HG02678 (cell line): ENCODE measurements around the gene TEX44.
"Not testable (repeated sequence)": the region's sequence is repeated elsewhere in the genome, so short reads cannot be mapped to it uniquely, and the experiment has no call there.

Experiments
- ATAC-seq: cut with Tn5 transposase; IDR thresholded peaks from one replicate; pipeline ENCODE4 v1.9.1; 2021; ENCODE audit warnings: mild to moderate bottlenecking, moderate library complexity; ENCODE audit not compliant: unreplicated experiment

The TEX44 gene

DNA sequence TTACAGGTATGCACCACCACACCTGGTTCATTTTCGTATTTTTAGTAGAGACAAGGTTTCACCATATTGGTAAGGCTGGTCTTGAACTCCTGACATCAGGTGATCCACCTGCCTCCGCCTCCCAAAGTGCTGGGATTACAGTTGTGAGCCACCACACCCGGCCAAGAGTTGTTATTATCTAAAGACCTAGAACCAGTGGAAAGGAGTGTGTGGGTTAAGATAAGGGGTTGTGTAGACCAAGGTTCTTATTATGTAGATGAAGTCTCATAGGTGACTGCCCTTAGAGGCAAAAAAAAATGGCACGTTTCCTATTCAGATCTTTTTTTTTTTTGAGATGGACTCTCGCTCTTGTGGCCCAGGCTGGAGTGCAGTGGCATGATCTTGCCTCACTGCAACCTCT lies 21.7 kb upstream of the TEX44 start:
- not testable (repeated sequence) for ATAC-seq

- no peak for ATAC-seq
Measured at GRCh38 chr2:231571661-231572191, 20.9 kb upstream of the TEX44 start.

GRCh38 chr2:231573096-231573495 lies 19.6 kb upstream of the TEX44 start:
- no peak for ATAC-seq

GRCh38 chr2:231573698-231574421 lies 18.8 kb upstream of the TEX44 start:
- ATAC-seq = no peak

- ATAC-seq = no peak
Measured at GRCh38 chr2:231575612-231576256, 16.9 kb upstream of the TEX44 start.

GRCh38 chr2:231576465-231576864 lies 16.2 kb upstream of the TEX44 start:
- no peak for ATAC-seq

DNA sequence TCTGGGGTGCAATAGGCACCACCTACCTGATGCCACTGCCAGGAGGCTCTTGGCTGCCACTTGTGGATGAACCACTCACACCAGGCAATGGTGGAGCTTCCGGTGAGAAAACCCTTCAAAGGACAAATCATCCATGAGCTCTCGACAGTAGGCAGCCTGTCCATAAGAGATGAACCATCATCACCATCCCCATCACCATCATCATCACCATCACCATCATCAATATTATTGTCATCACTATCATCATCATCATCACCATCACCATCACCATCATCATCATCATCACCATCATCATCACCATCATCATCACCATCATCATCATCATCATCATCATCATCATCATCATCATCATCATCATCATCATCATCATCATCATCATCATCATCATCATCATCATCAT lies 14.0 kb upstream of the TEX44 start:
- not testable (repeated sequence) for ATAC-seq

- ATAC-seq = no peak
Measured at GRCh38 chr2:231579560-231579959, 13.1 kb upstream of the TEX44 start.

- no peak for ATAC-seq
Measured at GRCh38 chr2:231581328-231581727, 11.3 kb upstream of the TEX44 start.

GRCh38 chr2:231583982-231584381 lies 8.7 kb upstream of the TEX44 start:
- no peak for ATAC-seq

- not testable (repeated sequence) for ATAC-seq
Measured at GRCh38 chr2:231587744-231588143, 4.9 kb upstream of the TEX44 start.

GRCh38 chr2:231589656-231590055 lies 3.0 kb upstream of the TEX44 start:
- ATAC-seq = no peak

- ATAC-seq = no peak
Measured at GRCh38 chr2:231590614-231591013, 2.0 kb upstream of the TEX44 start.

DNA sequence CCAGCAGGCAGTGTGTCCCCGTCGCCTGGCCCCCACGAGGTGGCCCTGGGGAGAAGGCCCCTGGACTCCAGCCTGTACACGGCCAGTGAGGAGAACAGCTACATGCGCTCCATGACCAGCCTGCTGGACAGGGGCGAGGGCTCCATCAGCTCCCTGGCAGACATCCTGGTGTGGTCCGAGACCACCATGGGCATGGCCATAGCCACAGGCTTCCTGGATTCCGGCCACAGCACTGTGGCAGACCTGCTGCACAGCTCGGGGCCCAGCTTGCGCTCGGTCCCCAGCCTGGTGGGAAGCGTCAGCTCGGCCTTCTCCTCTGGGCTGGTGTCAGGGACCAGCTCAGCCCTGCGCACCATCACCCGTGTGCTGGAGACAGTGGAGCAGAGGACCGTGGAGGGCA lies 1.0 kb downstream of the TEX44 start:
- no peak for ATAC-seq

GRCh38 chr2:231597014-231597611 lies 4.4 kb downstream of the TEX44 start:
- ATAC-seq = peak; percentile 80

DNA sequence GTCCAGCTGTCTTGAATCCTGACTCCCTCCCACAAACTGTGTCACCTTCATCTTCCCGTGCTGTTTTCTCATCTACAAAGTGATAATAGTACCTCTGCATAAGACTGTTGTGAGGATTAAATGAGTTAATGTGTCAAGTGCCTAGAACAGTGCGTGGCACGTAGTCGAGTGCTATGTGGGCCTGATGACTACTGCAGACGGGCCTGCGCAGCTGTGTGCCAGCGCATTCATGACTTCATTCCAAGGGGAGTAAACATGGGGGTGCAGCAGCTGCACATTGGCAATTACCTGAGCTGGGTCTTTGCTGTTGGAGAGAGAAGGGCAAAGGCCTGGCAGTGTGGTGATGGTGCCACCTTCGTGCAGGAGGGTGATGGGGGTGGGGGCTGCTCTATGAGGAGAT lies 5.0 kb downstream of the TEX44 start:
- ATAC-seq = no peak

DNA sequence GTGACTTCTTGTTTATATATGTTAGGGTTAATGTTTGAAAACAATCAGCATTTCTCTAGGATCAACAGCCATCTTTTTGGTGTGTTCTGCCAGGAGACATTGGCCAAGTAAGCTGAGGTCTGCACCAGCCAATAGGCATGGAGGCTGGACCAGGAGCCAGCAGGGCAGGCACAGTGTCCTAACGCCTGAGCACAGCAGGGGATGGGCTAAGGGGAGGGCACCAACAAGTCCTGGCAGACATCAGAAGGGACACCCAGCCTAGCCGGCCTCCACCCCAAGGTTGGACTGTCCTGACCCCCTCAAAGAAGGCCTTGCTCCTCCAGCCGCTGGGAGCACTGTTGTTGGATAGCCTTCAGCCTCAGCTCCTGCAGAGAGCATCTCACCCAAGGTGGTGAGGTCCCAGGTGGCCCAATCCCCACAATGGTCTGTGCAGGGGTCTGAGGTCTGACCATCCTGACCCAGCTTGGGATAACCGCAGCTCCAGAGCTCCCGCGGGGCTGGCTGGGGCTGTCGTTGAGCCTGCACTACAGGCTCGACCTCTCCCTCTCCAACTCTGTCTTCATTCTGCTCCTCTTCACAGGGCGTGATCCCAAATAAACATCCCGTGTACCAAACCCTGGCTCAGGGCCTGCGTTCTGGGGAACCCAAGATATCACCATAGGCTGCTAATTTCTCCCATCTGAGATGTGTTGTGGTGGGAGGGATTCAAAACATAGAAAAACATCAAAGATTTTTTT lies 8.1 kb downstream of the TEX44 start:
- ATAC-seq = no peak

DNA sequence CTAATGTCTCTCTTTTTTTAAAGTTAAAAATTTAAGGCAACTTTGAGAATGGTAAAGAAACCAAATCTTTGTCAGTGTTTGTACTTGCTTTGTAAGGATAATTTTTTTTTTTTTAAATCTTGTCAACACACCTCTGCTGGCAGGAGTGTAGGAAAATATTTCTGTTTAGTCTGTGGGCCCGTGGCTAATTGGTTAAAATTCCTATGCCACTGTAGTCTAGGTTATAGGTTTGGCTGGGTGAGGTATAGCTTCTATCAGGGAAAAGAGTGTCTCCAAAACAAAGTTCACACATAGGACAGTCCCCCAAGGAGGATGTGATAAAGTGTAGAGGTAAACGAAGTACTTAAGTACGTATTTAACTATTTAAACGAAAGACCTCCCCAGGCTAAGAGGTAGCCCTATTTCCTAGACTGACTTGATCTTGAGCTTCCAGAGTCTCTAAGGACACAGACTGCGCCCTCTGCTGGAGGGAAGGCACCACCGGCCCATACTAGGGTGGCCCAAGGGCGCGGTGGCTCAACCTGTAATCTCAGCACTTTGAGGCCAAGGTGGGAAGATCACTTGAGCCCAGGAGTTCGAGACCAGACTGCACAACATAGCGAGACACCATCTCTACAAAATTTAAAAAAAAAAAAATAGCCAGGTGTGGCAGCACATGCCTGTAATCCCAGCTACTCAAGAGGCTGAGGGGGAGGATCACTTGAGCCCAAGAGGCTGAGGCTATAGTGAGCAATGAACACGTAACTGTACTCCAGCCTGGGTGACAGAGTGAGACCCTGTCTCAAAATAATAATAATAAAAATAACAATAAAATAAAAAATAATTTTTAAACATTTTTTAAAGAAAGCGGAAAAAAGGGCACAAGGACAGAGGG lies 8.9 kb downstream of the TEX44 start:
- ATAC-seq = peak; percentile 33

DNA sequence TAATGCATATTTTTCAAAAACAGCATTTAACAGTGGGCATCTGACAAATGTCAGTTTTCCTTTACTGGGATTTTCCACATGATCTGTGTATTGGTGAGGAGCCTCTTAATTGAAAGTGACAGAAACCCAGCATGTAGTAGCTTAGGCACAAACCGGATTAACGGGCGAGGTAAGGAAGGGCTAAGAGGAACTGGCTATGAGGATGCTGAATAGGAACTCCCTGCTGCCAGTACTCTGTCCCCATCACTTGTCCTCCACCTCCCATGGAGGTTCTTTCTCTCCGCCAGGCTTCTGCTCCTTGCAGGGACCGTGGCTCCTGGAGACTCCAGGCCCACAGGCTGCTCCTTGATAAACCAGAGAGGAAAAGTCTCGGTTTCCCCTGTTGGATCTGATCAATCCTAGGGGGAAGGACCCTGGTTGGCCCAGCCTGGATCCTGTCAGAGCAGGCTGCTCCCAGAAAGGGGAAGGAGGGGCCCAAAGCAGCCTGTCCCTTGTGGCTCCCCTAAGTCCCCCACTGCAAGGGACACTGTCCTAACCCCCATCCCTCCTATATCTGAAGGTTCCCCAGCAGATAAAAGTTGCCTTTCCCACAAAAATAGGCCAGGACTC lies 10.3 kb downstream of the TEX44 start:
- no peak for ATAC-seq

DNA sequence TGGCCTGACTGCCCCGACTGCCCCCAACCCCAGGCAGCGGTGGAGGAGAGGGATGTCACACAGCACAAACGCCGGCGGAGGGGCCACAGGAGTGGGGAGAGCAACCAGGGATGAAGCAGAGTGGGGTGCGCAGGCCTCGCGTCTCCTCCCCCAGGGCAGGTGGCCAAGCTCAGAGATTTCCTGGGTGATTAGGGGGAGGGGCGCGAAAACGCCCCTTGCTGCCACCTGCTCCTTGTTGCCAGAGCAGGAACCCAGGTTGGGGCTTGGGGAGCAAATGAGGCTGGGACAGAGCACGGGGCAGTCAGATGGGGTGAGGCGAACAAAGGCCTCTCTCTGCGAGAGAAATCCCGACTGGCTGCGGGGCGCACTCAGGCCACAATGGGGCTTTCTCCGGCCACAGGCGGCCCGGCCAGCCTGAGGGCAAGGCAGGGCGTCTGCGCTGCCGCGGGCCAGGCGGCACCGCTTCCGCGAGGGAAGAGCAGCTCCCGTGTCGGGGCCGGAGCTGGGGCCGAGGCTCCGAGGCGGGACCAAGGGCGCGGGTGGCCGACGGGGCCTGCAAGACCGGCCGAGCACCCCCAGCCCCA lies 11.5 kb downstream of the TEX44 start:
- ATAC-seq = peak; percentile 43
